GM19455 (cell line): ENCODE data around the gene ORMDL3.
"Not testable (repeated sequence)": the region's sequence is repeated elsewhere in the genome, so short reads cannot be mapped to it uniquely, and the experiment has no call there.

Experiments used
- ATAC-seq: cut with Tn5 transposase; IDR thresholded peaks from one replicate; pipeline ENCODE4 v1.9.1; 2021; ENCODE audit not compliant: unreplicated experiment

ORMDL3 gene

DNA sequence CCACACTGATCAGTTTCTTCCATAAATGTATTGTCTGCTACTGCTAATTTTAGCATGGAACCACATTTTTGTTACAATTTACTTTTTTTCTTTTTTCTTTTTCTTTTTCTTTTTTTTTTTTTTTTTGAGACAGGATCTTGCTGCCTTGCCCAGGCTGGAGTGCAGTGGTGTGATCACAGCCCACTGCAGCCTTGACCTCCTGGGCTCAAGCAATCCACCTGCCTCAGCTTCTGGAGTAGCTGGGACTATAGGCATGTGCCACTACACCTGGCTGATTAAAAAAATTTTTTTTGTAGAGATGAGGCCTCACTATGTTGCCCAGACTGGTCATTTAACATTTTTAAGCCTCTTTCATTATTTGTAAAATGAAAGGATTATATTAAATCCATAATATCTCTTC is 40.3 kb downstream of the ORMDL3 start:
- no peak for ATAC-seq

DNA sequence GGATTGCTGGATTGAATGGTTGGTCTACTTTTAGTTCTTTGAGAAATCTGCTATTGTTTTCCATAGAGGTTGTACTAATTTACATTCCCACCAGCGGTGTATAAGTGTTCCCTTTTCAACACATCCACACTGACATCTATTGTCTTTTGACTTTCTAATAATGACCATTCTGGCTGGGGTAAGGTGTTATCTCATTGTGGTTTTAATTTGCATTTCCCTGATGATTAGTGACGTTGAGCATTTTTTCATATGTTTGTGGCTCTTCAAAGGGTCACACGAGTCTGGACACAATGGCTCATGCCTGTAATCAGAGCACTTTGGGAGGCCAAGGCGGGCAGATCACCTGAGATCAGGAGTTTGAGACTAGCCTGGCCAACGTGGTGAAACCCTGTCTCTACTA is 41.3 kb downstream of the ORMDL3 start:
- not testable (repeated sequence) for ATAC-seq

- ATAC-seq, result no peak
Observed at GRCh38 chr17:39872751-39873150, 54.6 kb downstream of the ORMDL3 start.

GRCh38 chr17:39871801-39872200 is 55.6 kb downstream of the ORMDL3 start:
- no peak for ATAC-seq
